ENCODE measurements around the gene CREM. TPM values are rescaled to one million over a fixed set of nuclear protein-coding genes. Genes with fewer than 3 reads are reported as not detected.
A peak's percentile ranks its signal among the peaks of the same experiment; 100 is the strongest.

CREM gene
- total RNA-seq, 6 donors from 2014 or later = 5.4 to 35.7 (median 23.1) TPM

DNA sequence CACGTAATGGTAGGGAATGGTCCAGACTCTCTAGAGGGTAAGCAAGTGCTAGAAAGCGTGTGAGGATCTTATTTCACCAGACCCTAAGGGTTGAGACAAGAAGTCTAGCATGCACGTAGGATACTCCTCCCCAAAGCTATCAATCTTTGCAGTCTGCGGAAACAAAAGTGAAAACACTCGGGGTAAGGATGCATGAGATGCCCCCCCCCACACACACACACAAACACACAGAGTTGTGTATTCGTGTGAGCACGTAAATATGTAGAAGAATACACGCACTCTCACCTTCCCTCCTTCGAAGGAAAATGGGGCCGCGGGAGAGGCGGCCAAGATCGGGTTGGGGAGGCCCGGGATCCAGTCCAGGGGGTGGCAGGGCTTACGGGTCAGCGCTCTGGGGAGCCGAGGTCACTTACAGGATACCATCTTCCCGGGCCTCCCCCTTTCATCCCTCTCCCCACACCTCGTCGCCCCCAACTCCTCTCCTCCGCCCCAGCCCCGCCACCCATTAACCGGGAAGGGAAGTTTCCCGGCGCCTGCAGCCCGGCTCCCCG lies 37.0 kb upstream of the CREM start:
- DNase-seq = no peak
- peak; percentile 9 to 29 for ATAC-seq (ENCODE audit: low FRiP score in 2 of 2)
- 0 to 1% methylated on average over 24 to 26 of the region's 27 CpGs for WGBS, 2 donors

DNA sequence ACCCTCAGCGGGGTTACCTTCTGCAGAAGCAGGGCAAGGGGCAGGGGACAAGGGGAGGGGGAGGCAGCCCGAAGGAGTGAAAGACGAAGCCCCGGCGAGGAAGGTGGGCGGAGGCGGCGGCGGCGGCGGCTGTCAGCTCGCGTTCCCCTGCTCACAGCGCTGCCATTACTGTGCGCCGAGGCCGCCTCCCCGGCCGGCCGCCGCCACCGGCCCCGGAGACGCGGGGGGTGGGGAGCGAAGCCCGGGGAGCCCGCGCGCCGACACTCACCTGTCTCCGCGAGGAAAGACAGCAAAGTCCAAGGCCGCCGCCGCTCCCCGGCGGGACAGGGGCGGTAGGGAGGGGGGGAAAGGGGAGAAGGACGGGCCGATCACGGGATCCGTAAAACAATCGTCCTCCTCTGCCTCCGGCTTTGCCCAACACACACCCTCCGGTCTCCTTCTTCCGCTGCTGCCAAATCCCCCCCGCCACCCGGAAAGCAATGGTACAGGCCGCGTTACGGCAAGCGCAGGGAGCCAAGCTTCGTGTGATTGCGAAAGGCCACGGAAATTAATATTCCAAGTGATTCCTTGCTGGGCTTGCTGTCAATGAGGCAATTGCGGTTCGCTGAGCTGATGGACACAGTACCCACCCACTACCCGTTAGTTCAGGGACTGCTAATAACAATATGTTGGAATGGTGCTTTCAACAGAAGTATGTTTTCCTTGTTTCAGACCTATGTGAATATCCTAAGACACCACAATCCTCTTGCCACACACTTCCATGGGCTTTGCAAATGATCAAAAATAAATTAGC lies 36.3 kb upstream of the CREM start, which contains the start of gene CUL2:
CUL2 (minus strand) TSS at position 180 of the 793 bp plus-strand sequence. CDS start 19,024 bp downstream, outside the sequence.
- Histone ChIP-seq H3K4me1 (peaks cover 20 to 39% (median 30%) of the 10 kb centered on the region in 4 donors), H3K9me3 (no peaks in the 10 kb centered on the region), H3K27ac (peak within 1 kb of the TSS; percentile 96 to 99 (median 98)), H3K4me3 (peak within 1 kb of the TSS; percentile 88 to 97 (median 92)), H3K36me3 (no peaks in the 10 kb centered on the region), H3K27me3 (no peaks in the 10 kb centered on the region)
- DNase-seq = peak; percentile 84 to 96
- WGBS, 2 donors = 0% methylated on average over 5 to 53 of the region's 59 CpGs
- TF ChIP-seq EP300 (IDR thresholded peaks at IDR 0.05) (peak in 1 of 4 donors; percentile 68), CTCF (IDR thresholded peaks at IDR 0.05) (peak in 2 of 6 experiments; percentile 6 to 31), POLR2A (IDR thresholded peaks at IDR 0.05) (peak in 2 of 4 donors; percentile 36 to 53), POLR2AphosphoS5 (IDR thresholded peaks at IDR 0.05) (peak; percentile 93 to 96)
- ATAC-seq (ENCODE audit: low FRiP score in 2 of 2) = peak; percentile 96 to 99

More for the DNA sequence above, 37.0 kb upstream of the CREM start:
- peak overlapping the region; percentile 96 to 99 (median 98) for H3K27ac ChIP-seq
- H3K27me3 ChIP-seq = no peaks in the 10 kb centered on the region
- H3K36me3 ChIP-seq = no peaks in the 10 kb centered on the region
- peaks cover 20 to 39% (median 30%) of the 10 kb centered on the region in 4 donors for H3K4me1 ChIP-seq
- TF ChIP-seq CTCF (IDR thresholded peaks at IDR 0.05) (no peak), POLR2A (IDR thresholded peaks at IDR 0.05) (no peak), POLR2AphosphoS5 (IDR thresholded peaks at IDR 0.05) (no peak)
- H3K4me3 ChIP-seq = peak overlapping the region; percentile 88 to 97 (median 92)
- no peaks in the 10 kb centered on the region for H3K9me3 ChIP-seq

- ATAC-seq (ENCODE audit: low FRiP score in 2 of 2) (no peak), DNase-seq (no peak)
- WGBS, 2 donors = 92 to 97% methylated on average over 11 of the region's 11 CpGs
- H3K27ac ChIP-seq = no peak overlapping the region
- no peaks in the 10 kb centered on the region for H3K9me3 ChIP-seq
- H3K4me3 ChIP-seq = no peak overlapping the region
- H3K27me3 ChIP-seq = no peaks in the 10 kb centered on the region
- TF ChIP-seq EP300 (IDR thresholded peaks at IDR 0.05) = no peak
- no peak for TF ChIP-seq CTCF (IDR thresholded peaks at IDR 0.05)
- TF ChIP-seq POLR2A (IDR thresholded peaks at IDR 0.05) = no peak
- TF ChIP-seq POLR2AphosphoS5 (IDR thresholded peaks at IDR 0.05) = no peak
- H3K4me1 ChIP-seq = peaks cover 19 to 29% (median 24%) of the 10 kb centered on the region in 4 donors
- no peaks in the 10 kb centered on the region for H3K36me3 ChIP-seq
Measured at GRCh38 chr10:35091994-35092790, 34.5 kb upstream of the CREM start.

DNA sequence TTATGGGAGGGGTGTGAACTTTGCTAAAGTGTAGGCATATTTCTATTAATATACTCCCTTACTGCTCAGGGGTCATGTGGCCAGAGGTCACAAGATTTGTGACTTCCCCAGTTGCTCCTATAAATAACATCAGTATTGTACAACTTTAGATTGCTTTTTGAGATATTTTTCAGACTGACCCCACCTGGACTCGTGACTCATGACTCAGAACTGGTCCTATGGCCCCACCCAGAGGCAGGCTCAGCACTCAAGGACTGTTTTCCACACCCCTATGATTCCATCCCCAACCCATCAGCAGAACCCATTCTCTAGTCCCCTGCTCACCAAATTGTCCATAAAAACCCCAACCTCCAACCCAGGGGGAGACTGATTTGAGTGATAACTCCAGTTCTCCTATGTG lies 33.8 kb upstream of the CREM start:
- peak in 1 of 2 donors; percentile 26 for DNase-seq
- H3K36me3 ChIP-seq = no peaks in the 10 kb centered on the region
- 75 to 88% methylated on average over 1 of the region's 1 CpG for WGBS, 2 donors
- no peaks in the 10 kb centered on the region for H3K27me3 ChIP-seq
- H3K4me3 ChIP-seq = no peak overlapping the region
- peaks cover 14 to 22% (median 19%) of the 10 kb centered on the region in 4 donors for H3K4me1 ChIP-seq
- TF ChIP-seq CTCF (IDR thresholded peaks at IDR 0.05) = no peak
- TF ChIP-seq POLR2AphosphoS5 (IDR thresholded peaks at IDR 0.05) = no peak
- no peak for TF ChIP-seq POLR2A (IDR thresholded peaks at IDR 0.05)
- TF ChIP-seq EP300 (IDR thresholded peaks at IDR 0.05) = no peak
- H3K27ac ChIP-seq = no peak overlapping the region
- ATAC-seq (ENCODE audit: low FRiP score in 2 of 2) = no peak
- no peaks in the 10 kb centered on the region for H3K9me3 ChIP-seq
